Keratinocyte (primary cell): ENCODE results near the gene TMPRSS3. TPM values are rescaled to one million over a fixed set of nuclear protein-coding genes. Genes with fewer than 3 reads are reported as not detected.

Experiments used
- DNase-seq: peaks from one replicate; pipeline ENCODE4 v3.0.0-alpha.2; 2011; ENCODE audit warnings: low read depth, missing footprints, low spot score
- FAIRE-seq: peaks from 2 replicates; lab custom pipeline; 2011; peaks lifted over from hg19 to GRCh38; lab: Jason Lieb, UNC
- H2AFZ ChIP-seq: 2 replicates; pipeline ENCODE4 v1.6.0; 2012; ENCODE audit warnings: low read length, control low read depth, inconsistent platforms; ENCODE audit not compliant: control insufficient read depth
- H3K27ac ChIP-seq: 2 replicates; pipeline ENCODE4 v1.5.1; 2011; ENCODE audit warnings: low read length; ENCODE audit not compliant: control insufficient read depth, insufficient read depth
- H3K27me3 ChIP-seq: 3 replicates; pipeline ENCODE4 v1.6.0; 2011; ENCODE audit warnings: low read length; ENCODE audit not compliant: control insufficient read depth, insufficient read depth; ENCODE audit errors: extremely low read depth
- H3K36me3 ChIP-seq, 2 experiments: 2 replicates in 1 of 2; 3 replicates in 1 of 2; pipeline ENCODE4 v1.5.1; 2011; ENCODE audit warnings: low read length in 2 of 2, mild to moderate bottlenecking in 1 of 2; ENCODE audit not compliant: control insufficient read depth in 2 of 2, insufficient read depth in 2 of 2; ENCODE audit errors: extremely low read depth in 1 of 2
- H3K4me1 ChIP-seq: 3 replicates; pipeline ENCODE4 v1.5.1; 2011; ENCODE audit warnings: low read length; ENCODE audit not compliant: control insufficient read depth, insufficient read depth; ENCODE audit errors: extremely low read depth
- H3K4me2 ChIP-seq: 3 replicates; pipeline ENCODE4 v1.6.0; 2011; ENCODE audit warnings: low read depth, low read length; ENCODE audit not compliant: control insufficient read depth, insufficient read depth; ENCODE audit errors: extremely low read depth
- H3K4me3 ChIP-seq, 3 experiments: fragments of 200-600 bp in 1 of 3; sonication (generic) in 1 of 3; 2 replicates in 2 of 3; 3 replicates in 1 of 3; pipeline ENCODE4 v1.5.1; 2011 to 2016; ENCODE audit warnings: low read length in 3 of 3, mild to moderate bottlenecking in 3 of 3, control low read depth in 2 of 3, inconsistent platforms in 1 of 3, low read depth in 1 of 3, mixed read lengths in 1 of 3, mixed run types in 1 of 3, moderate library complexity in 1 of 3; ENCODE audit not compliant: control insufficient read depth in 2 of 3, insufficient read depth in 2 of 3; ENCODE audit errors: extremely low read depth in 1 of 3
- H3K79me2 ChIP-seq: 2 replicates; pipeline ENCODE4 v1.6.0; 2012; ENCODE audit warnings: low read length; ENCODE audit not compliant: control insufficient read depth, insufficient read depth
- H3K9ac ChIP-seq: 3 replicates; pipeline ENCODE4 v1.6.0; 2011; ENCODE audit warnings: low read length; ENCODE audit not compliant: control insufficient read depth, insufficient read depth; ENCODE audit errors: extremely low read depth
- H3K9me1 ChIP-seq: 3 replicates; pipeline ENCODE4 v1.6.0; 2011; ENCODE audit warnings: low read length; ENCODE audit not compliant: control insufficient read depth, insufficient read depth; ENCODE audit errors: extremely low read depth
- H3K9me3 ChIP-seq: 2 replicates; pipeline ENCODE4 v1.5.1; 2012; ENCODE audit warnings: low read depth, low read length; ENCODE audit not compliant: control insufficient read depth
- H4K20me1 ChIP-seq: 3 replicates; pipeline ENCODE4 v1.6.0; 2011; ENCODE audit warnings: low read length; ENCODE audit not compliant: control insufficient read depth, insufficient read depth; ENCODE audit errors: extremely low read depth
- EZH2 ChIP-seq: IDR thresholded peaks from one replicate; pipeline ENCODE4 v1.6.1; 2012; ENCODE audit warnings: inconsistent platforms, mild to moderate bottlenecking, low read length, moderate library complexity
- dilution Hi-C: fragments of 300-500 bp; cut with MboI; formaldehyde crosslinking; loops from one replicate; pipeline ENCODE4 v1.7.0; 2020; ENCODE audit warnings: low sequenced_read_pairs; ENCODE audit not compliant: extremely low pct_ligation_motif_present
- polyA plus RNA-seq, 5 experiments: library from polyadenylated mRNA; depleted of rRNA in 3 of 5; stranded (reverse) in 3 of 5; stranded (forward) in 1 of 5; unstranded in 1 of 5; fragments of >200 nt; gene quantifications; 1 replicate in 1 of 5; 2 replicates in 3 of 5; 3 replicates in 1 of 5; pipeline versions ENCODE4 v1.2.1 to v1.2.3, GENCODE V29; 2011 to 2012; ENCODE audit warnings: missing spikeins in 2 of 5, low read depth in 1 of 5, low replicate concordance in 1 of 5
- TF ChIP-seq, protein P1 (sequence below), 3 experiments: IDR thresholded peaks in 1 of 3; conservative IDR thresholded peaks in 1 of 3; optimal IDR thresholded peaks in 1 of 3; 2 replicates in 2 of 3; 3 replicates in 1 of 3; pipeline versions ENCODE3 to v1.5.1; 2011; ENCODE audit warnings: low read length in 3 of 3, mild to moderate bottlenecking in 3 of 3, moderate library complexity in 2 of 3, control low read depth in 1 of 3, inconsistent platforms in 1 of 3; ENCODE audit not compliant: insufficient read depth in 2 of 3; ENCODE audit errors: extremely low read depth in 1 of 3

Gene TMPRSS3
- polyA plus RNA-seq, 1 donor (not counting 4 experiments of a cell fraction or from before 2014, with no cell fraction given): not detected

DNA sequence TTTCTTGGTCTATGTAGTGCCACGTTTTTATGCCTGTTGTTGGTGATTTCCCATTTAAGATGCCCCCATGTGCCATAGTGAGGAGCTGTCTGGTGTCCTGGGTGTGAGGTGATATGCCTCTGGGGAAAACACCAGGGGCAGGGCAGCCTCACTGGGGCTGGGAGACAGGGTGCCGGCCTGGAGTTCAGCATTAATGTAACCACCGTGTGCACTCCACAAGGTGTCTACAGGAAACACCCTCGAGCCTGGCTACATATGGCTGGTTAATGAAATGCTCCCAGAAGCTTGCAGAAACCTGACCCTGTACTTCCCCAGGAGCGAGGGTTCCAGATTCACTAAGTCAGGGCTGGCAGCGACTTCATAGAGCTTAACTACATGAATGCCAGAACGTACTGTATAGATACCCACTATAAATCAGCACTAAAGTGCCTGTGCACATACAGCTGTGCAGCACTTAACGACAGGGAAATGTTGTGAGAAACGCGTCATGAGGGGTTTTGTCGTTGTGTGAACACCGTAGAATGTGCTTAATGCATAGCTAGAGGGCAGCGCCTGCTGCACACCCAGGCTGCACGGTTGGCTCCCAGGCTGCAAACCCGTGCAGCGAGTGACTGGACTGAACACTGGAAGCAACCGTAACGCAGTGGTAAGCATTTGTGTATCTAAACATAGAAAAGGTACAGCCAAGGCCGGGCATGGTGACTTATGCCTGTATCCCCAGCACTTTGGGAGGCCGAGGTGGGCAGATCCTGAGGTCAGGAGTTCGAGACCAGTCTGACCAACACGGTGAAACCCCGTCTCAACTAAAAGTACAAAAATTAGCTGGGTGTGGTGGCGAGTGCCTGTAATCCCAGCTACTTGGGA, 55.4 kb downstream of the TMPRSS3 start:
- H4K20me1 ChIP-seq: no peaks in the 10 kb centered on the region
- no peaks in the 10 kb centered on the region for H3K4me1 ChIP-seq
- H3K9me3 ChIP-seq: no peaks in the 10 kb centered on the region
- H3K9me1 ChIP-seq: no peaks in the 10 kb centered on the region
- H3K36me3 ChIP-seq: no peaks in the 10 kb centered on the region
- H2AFZ ChIP-seq: no peak overlapping the region
- no peak overlapping the region for H3K27ac ChIP-seq
- no peak for TF ChIP-seq EZH2
- TF ChIP-seq, protein P1, sequence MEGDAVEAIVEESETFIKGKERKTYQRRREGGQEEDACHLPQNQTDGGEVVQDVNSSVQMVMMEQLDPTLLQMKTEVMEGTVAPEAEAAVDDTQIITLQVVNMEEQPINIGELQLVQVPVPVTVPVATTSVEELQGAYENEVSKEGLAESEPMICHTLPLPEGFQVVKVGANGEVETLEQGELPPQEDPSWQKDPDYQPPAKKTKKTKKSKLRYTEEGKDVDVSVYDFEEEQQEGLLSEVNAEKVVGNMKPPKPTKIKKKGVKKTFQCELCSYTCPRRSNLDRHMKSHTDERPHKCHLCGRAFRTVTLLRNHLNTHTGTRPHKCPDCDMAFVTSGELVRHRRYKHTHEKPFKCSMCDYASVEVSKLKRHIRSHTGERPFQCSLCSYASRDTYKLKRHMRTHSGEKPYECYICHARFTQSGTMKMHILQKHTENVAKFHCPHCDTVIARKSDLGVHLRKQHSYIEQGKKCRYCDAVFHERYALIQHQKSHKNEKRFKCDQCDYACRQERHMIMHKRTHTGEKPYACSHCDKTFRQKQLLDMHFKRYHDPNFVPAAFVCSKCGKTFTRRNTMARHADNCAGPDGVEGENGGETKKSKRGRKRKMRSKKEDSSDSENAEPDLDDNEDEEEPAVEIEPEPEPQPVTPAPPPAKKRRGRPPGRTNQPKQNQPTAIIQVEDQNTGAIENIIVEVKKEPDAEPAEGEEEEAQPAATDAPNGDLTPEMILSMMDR (optimal IDR thresholded peaks at IDR 0.05 in 1 of 3, IDR thresholded peaks at IDR 0.05 in 1 of 3, conservative IDR thresholded peaks at IDR 0.05 in 1 of 3; ENCODE audit: extremely low read depth in 1 of 3, insufficient read depth in 2 of 3, low read length in 3 of 3): no peak
- FAIRE-seq (no peak), DNase-seq (no peak)
- no peak overlapping the region for H3K4me2 ChIP-seq
- H3K79me2 ChIP-seq: no peaks in the 10 kb centered on the region
- dilution Hi-C loops: loop anchor here (10.0 kb wide), 1 partner anchor 84 kb away; no protein-coding TSS in a partner anchor
- H3K4me3 ChIP-seq: no peak overlapping the region
- H3K9ac ChIP-seq: no peak overlapping the region
- peaks cover 4% of the 10 kb centered on the region for H3K27me3 ChIP-seq

- no peak overlapping the region for H3K9ac ChIP-seq
These were observed 56.8 kb downstream of the TMPRSS3 start for GRCh38 chr21:42338729-42339715.

More at GRCh38 chr21:42338729-42339715, 56.8 kb downstream of the TMPRSS3 start:
- DNase-seq (no peak), FAIRE-seq (no peak)
- no peaks in the 10 kb centered on the region for H3K4me1 ChIP-seq
- H4K20me1 ChIP-seq: no peaks in the 10 kb centered on the region
- no peak overlapping the region for H3K4me3 ChIP-seq
- H3K4me2 ChIP-seq: no peak overlapping the region
- H3K79me2 ChIP-seq: no peaks in the 10 kb centered on the region
- H3K27ac ChIP-seq: no peak overlapping the region
- no peak for TF ChIP-seq EZH2
- TF ChIP-seq, protein P1 (optimal IDR thresholded peaks at IDR 0.05 in 1 of 3, IDR thresholded peaks at IDR 0.05 in 1 of 3, conservative IDR thresholded peaks at IDR 0.05 in 1 of 3; ENCODE audit: extremely low read depth in 1 of 3, insufficient read depth in 2 of 3, low read length in 3 of 3): no peak
- no peaks in the 10 kb centered on the region for H3K9me3 ChIP-seq
- peaks cover 4% of the 10 kb centered on the region for H3K27me3 ChIP-seq
- H2AFZ ChIP-seq: no peak overlapping the region
- dilution Hi-C loops: no loop called here
- H3K9me1 ChIP-seq: no peaks in the 10 kb centered on the region
- no peaks in the 10 kb centered on the region for H3K36me3 ChIP-seq
